GM12865 (cell line): ENCODE results near the gene ELFN2.

Experiments used
- DNase-seq: peaks from one replicate; pipeline ENCODE4 v3.0.0; 2010; ENCODE audit warnings: low read depth
- H3K4me3 ChIP-seq: 2 replicates; pipeline ENCODE4 v1.5.1; 2011; ENCODE audit warnings: mild to moderate bottlenecking, low read depth, low read length, control low read depth
- TF ChIP-seq, protein P1 (sequence below): IDR thresholded peaks from 2 replicates; pipeline ENCODE4 v1.5.1; 2011; ENCODE audit warnings: low read length, control low read depth, low read depth, inconsistent platforms; ENCODE audit not compliant: insufficient read depth; ENCODE audit errors: missing control alignments

Gene ELFN2

DNA sequence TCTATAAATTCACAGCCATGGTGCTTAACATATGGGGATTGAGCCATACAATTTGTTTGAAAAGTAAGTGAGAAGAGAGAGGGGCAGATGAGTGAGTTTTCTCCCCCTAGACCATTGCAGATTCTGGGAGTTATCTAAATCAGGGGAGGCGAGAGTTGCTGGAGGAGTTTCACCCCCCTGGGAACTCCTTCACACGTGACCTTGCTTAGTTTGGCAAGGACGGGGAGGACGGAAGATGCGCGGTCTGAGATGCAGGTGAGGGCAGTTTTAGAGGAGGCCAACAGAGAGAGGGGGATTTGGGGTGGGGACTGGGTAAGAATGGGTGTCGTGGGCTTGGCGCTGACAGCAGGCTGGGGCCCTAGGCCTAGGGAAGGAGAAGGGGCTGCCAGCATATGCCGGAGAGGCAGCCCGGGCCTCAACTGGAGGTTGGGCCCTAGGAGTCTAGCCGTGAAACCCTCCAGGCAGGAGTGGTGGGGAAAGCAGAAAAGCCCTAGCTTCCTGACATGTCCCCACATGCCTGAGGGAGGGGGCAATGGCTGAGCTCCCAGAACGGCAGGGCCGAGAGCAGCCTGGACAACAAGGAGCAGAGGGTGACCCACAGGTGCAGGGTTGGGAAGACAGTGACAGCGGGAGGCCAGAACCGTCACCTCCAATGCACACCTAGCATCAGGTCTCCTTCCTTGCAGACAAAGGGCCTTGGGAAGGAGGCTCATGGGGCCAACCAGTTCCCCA is 63.9 kb downstream of the ELFN2 start:
- H3K4me3 ChIP-seq: no peak overlapping the region
- TF ChIP-seq, protein P1, sequence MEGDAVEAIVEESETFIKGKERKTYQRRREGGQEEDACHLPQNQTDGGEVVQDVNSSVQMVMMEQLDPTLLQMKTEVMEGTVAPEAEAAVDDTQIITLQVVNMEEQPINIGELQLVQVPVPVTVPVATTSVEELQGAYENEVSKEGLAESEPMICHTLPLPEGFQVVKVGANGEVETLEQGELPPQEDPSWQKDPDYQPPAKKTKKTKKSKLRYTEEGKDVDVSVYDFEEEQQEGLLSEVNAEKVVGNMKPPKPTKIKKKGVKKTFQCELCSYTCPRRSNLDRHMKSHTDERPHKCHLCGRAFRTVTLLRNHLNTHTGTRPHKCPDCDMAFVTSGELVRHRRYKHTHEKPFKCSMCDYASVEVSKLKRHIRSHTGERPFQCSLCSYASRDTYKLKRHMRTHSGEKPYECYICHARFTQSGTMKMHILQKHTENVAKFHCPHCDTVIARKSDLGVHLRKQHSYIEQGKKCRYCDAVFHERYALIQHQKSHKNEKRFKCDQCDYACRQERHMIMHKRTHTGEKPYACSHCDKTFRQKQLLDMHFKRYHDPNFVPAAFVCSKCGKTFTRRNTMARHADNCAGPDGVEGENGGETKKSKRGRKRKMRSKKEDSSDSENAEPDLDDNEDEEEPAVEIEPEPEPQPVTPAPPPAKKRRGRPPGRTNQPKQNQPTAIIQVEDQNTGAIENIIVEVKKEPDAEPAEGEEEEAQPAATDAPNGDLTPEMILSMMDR: no peak
- DNase-seq: no peak

DNA sequence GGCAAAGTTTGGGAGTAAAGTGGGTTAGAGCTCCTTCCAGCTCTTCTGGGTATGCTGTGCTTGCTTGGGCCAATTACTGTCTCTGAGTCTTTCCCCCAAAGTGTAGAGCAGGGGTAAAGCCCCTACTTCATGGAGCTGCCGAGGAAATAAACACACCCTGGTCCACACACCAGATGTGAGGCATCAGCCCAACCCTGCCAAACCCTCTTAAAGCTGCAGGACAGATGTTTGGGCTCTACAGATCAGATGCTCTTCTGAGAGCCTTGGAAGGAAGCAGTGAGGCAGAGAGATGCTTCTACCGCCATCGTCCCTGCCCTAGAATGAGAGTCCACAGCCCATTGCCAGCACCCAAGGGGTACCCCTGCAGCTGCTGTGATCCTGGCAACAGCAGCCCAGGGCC is 64.7 kb downstream of the ELFN2 start:
- no peak for DNase-seq
- TF ChIP-seq, protein P1: no peak
- no peak overlapping the region for H3K4me3 ChIP-seq

DNA sequence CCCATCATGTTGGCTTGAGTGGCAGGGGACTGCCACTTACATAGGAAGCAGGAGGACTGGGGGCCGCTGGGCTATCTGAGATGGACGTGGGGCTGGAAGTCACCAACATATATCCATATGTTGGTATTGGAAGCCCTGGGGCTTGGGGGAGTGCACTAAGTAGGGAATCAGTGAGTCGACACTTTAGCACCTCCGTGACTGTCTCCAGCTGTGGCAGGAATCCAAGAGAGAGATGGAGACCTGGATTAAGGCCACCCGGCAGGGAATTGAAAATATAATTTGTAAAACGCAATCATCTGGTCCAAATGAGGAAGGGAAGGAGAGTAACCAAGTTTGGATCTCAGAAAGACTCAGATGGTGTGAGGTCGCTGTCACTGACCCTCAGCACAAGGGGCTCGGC is 68.4 kb downstream of the ELFN2 start:
- H3K4me3 ChIP-seq: no peak overlapping the region
- DNase-seq: no peak
- TF ChIP-seq, protein P1: no peak

DNA sequence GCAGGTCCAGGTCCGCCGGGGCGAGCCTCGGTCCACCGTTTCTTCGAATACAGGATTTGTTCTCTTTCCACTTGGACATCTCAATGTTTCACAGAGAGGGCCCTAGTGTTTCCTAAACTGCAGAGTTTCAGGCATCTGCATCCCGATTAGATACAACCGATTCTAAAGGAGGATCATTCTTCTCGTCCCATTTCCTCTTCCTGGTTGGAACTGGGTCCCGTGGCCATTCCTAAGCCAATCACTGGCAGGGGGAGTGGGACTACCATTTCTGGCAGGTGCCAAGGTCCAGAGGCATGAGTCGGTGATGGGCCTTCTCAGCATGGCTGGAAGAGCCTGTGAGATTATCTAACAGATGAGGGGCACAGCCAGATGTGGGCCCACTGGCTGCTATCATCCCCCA is 68.9 kb downstream of the ELFN2 start:
- TF ChIP-seq, protein P1: no peak
- H3K4me3 ChIP-seq: no peak overlapping the region
- no peak for DNase-seq

DNA sequence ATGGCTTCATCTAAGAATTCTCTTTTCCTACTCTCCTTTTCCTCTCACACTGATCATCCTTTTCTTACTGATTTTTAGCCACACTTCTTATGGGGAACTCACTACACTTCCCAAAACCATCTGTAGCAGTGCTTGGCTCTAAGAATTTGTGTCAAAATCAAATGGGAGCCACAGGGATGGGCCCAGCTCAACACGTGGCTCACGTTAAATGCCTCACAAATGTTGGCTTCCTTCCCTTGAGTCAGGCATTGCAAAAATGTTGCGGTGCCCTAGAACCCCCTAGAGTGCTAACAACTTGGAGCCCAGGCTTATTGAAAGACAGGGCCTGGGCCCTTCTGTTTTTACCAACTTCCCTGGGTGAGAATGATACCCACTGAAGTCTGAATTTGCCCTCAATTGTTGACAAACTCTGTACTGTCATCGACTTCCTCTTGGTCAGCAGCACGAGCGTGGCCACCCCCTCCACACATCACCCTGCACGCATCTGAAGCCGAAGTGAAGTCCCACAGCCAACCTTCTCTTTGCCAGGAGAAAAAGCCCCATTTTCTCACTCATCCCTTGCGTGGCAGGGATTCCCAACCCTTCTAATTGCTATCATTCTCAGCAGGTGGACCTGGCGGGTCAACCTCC is 69.7 kb downstream of the ELFN2 start:
- TF ChIP-seq, protein P1: no peak
- DNase-seq: no peak
- H3K4me3 ChIP-seq: no peak overlapping the region

DNA sequence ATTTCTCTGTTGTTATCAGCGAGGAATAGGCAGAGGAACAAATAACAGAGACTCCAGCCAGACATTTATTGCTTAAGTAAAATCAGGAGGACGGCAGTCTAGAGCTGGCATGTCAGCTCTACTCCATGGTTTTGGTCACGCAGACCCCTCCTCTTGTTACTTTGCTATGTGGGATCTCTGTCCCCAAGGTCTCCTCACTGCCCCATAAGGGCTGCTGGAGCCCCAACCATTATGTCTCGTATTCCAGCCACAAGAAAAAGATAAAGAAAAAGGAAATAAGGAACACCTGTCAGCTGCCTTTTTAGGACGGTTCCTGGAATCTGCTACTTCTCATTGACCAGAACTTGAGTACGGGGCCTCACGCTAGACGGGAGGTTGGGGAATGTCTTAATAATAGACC is 70.4 kb downstream of the ELFN2 start:
- no peak overlapping the region for H3K4me3 ChIP-seq
- TF ChIP-seq, protein P1: no peak

DNA sequence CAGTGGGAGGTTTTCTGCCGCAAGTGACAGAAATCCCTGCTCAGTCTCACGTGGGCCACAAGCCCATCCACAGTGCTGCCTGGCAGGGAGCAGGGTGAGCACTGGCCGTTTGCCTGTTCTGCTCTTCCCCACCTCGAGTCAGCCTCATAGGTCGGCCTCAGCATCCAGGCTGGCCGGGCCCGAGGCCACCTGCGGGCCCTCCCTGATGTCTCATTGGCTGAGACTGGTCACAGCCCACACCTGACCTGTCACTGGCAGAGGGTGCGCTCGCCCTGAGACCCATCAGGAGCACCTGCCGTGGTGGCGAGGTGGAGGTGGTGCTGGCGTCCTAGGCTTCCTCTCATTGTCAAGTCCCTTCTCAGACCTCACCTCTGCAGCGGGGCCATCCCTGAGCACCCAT is 72.1 kb downstream of the ELFN2 start:
- DNase-seq: no peak
- TF ChIP-seq, protein P1: no peak
- no peak overlapping the region for H3K4me3 ChIP-seq

More for the DNA sequence above, 70.4 kb downstream of the ELFN2 start:
- no peak for DNase-seq
